GM18526 (cell line): Measurements from ENCODE around the gene TEX264.

Experiments used
- POLR2A ChIP-seq: IDR thresholded peaks from 3 replicates; pipeline ENCODE4 v1.6.1; 2011; ENCODE audit not compliant: insufficient read length; ENCODE audit errors: extremely low read depth

Gene TEX264

GRCh38 chr3:51670823-51671733 is at the start of gene TEX264:
TSS of gene TEX264 (plus strand) at chr3:51671252. CDS start at chr3:51674305, 3,053 bp downstream.
- TF ChIP-seq POLR2A = peak; percentile 93

- no peak for TF ChIP-seq POLR2A
Measured at GRCh38 chr3:51622413-51622812, 48.6 kb upstream of the TEX264 start.

GRCh38 chr3:51622868-51623267 is 48.2 kb upstream of the TEX264 start:
- no peak for TF ChIP-seq POLR2A

- TF ChIP-seq POLR2A = no peak
Measured at GRCh38 chr3:51630513-51630912, 40.5 kb upstream of the TEX264 start.

GRCh38 chr3:51637144-51637940 is 33.7 kb upstream of the TEX264 start:
- no peak for TF ChIP-seq POLR2A

- no peak for TF ChIP-seq POLR2A
Measured at GRCh38 chr3:51637941-51638471, 33.0 kb upstream of the TEX264 start.

- TF ChIP-seq POLR2A = no peak
Measured at GRCh38 chr3:51642462-51642861, 28.6 kb upstream of the TEX264 start.

- no peak for TF ChIP-seq POLR2A
Measured at GRCh38 chr3:51646091-51646490, 25.0 kb upstream of the TEX264 start.

GRCh38 chr3:51657234-51657633 is 13.8 kb upstream of the TEX264 start:
- no peak for TF ChIP-seq POLR2A

- no peak for TF ChIP-seq POLR2A
Measured at GRCh38 chr3:51659942-51660341, 11.1 kb upstream of the TEX264 start.

- no peak for TF ChIP-seq POLR2A
Measured at GRCh38 chr3:51662456-51662855, 8.6 kb upstream of the TEX264 start.

- TF ChIP-seq POLR2A = no peak
Measured at GRCh38 chr3:51668756-51669155, 2.3 kb upstream of the TEX264 start.

GRCh38 chr3:51669241-51670052 is 1.6 kb upstream of the TEX264 start:
- TF ChIP-seq POLR2A = no peak

- TF ChIP-seq POLR2A = no peak
Measured at GRCh38 chr3:51670053-51670822, 814 bp upstream of the TEX264 start.
